IPS-20b (cell line): ENCODE data around the gene HNRNPA3.
"Not testable (repeated sequence)": the region's sequence is repeated elsewhere in the genome, so short reads cannot be mapped to it uniquely, and the experiment has no call there.

Experiments
- H3K27ac ChIP-seq: one replicate; pipeline ENCODE4 v1.5.1; 2013; ENCODE audit warnings: low read length
- H3K27me3 ChIP-seq: 2 replicates; pipeline ENCODE4 v1.6.1; 2013; ENCODE audit warnings: mild to moderate bottlenecking, low read length, inconsistent platforms; ENCODE audit not compliant: insufficient read depth
- H3K36me3 ChIP-seq: 2 replicates; pipeline ENCODE4 v1.6.1; 2013; ENCODE audit warnings: low read depth, mild to moderate bottlenecking, inconsistent platforms, low read length, moderate library complexity; ENCODE audit not compliant: insufficient read depth
- H3K4me1 ChIP-seq: 2 replicates; pipeline ENCODE4 v1.6.1; 2013; ENCODE audit warnings: mild to moderate bottlenecking, control low read depth, inconsistent platforms, low read length, moderate library complexity; ENCODE audit not compliant: insufficient read depth
- H3K4me3 ChIP-seq: 2 replicates; pipeline ENCODE4 v1.5.1; 2013; ENCODE audit warnings: mild to moderate bottlenecking, low read length, inconsistent platforms
- H3K9ac ChIP-seq: 2 replicates; pipeline ENCODE4 v1.6.1; 2013; ENCODE audit warnings: low read depth, mild to moderate bottlenecking, inconsistent platforms, low read length, moderate library complexity
- H3K9me3 ChIP-seq: 2 replicates; pipeline ENCODE4 v1.6.1; 2013; ENCODE audit warnings: mild to moderate bottlenecking, low read depth, low read length, inconsistent platforms; ENCODE audit not compliant: insufficient read depth

Gene HNRNPA3

GRCh38 chr2:177239932-177240630 lies 27.5 kb downstream of the HNRNPA3 start:
- H3K9ac ChIP-seq = no peak overlapping the region
- H3K4me1 ChIP-seq = peaks cover 23% of the 10 kb centered on the region
- H3K27me3 ChIP-seq = no peaks in the 10 kb centered on the region
- H3K27ac ChIP-seq = no peak overlapping the region
- H3K36me3 ChIP-seq = no peaks in the 10 kb centered on the region
- no peaks in the 10 kb centered on the region for H3K9me3 ChIP-seq
- H3K4me3 ChIP-seq = no peak overlapping the region

DNA sequence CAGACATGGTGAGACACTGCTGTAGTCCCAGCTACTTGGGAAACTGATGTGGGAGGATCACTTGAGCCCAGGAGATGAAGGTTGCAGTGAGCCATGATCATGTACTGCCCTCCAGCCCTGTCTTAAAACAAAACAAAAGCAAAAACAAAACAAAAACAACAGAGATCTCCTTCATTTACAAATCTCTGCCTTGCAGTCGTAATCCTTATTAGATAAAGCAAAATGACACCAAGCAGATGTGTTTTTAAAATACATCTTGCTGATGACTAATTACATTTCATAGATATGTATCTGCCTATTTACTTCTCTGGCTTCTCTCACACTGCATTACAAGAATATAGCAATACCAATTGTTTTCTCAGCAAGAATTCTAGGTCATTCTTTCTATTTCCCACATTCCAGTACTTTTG lies 29.1 kb downstream of the HNRNPA3 start:
- Histone ChIP-seq H3K4me1 (peaks cover 32% of the 10 kb centered on the region), H3K9ac (no peak overlapping the region), H3K9me3 (no peaks in the 10 kb centered on the region), H3K36me3 (no peaks in the 10 kb centered on the region), H3K27ac (no peak overlapping the region), H3K4me3 (no peak overlapping the region), H3K27me3 (no peaks in the 10 kb centered on the region)

- Histone ChIP-seq H3K27me3 (no peaks in the 10 kb centered on the region), H3K4me1 (peaks cover 32% of the 10 kb centered on the region), H3K9me3 (no peaks in the 10 kb centered on the region), H3K27ac (no peak overlapping the region), H3K4me3 (no peak overlapping the region), H3K36me3 (no peaks in the 10 kb centered on the region), H3K9ac (peak overlapping the region; percentile 35; the same call in 1 of the 2 replicates)
These were observed 29.8 kb downstream of the HNRNPA3 start for GRCh38 chr2:177242121-177242987.

GRCh38 chr2:177243073-177243472 lies 30.5 kb downstream of the HNRNPA3 start:
- Histone ChIP-seq H3K4me1 (peaks cover 32% of the 10 kb centered on the region), H3K27ac (no peak overlapping the region), H3K9ac (no peak overlapping the region; the same call in 1 of the 2 replicates), H3K27me3 (no peaks in the 10 kb centered on the region), H3K9me3 (no peaks in the 10 kb centered on the region), H3K4me3 (no peak overlapping the region), H3K36me3 (no peaks in the 10 kb centered on the region)

- no peak overlapping the region for H3K4me3 ChIP-seq
- H3K36me3 ChIP-seq = no peaks in the 10 kb centered on the region
- H3K4me1 ChIP-seq = peaks cover 32% of the 10 kb centered on the region
- no peaks in the 10 kb centered on the region for H3K9me3 ChIP-seq
- no peaks in the 10 kb centered on the region for H3K27me3 ChIP-seq
- H3K9ac ChIP-seq = no peak overlapping the region
- H3K27ac ChIP-seq = no peak overlapping the region
These were observed 30.9 kb downstream of the HNRNPA3 start for GRCh38 chr2:177243476-177243875.

DNA sequence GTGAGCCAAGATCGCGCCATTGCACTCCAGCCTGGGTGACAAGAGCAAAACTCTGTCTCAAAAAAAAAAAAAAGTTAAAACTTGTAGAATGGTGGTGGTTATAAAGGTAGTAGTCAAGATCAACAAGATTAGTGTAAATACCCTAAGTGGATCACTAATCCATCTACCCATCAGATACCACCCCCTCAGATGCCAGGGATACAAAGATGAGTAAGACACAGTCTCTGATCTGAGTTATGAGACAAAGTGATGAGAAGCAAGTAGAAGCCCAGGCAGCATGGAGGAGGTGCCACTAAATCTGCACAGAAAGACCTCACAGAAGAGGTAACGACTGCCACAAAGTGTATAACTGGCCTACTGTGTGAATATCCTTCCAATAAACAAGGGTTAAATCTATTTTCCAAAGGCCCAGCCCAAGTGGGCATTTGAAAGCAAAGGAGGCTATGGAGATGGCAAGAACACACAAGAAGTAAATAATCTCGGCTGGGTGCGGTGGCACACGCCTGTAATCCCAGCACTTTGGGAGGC lies 31.7 kb downstream of the HNRNPA3 start:
- H3K27ac ChIP-seq = no peak overlapping the region
- H3K9me3 ChIP-seq = no peaks in the 10 kb centered on the region
- H3K4me1 ChIP-seq = peaks cover 32% of the 10 kb centered on the region
- no peaks in the 10 kb centered on the region for H3K36me3 ChIP-seq
- no peaks in the 10 kb centered on the region for H3K27me3 ChIP-seq
- H3K4me3 ChIP-seq = no peak overlapping the region
- no peak overlapping the region for H3K9ac ChIP-seq

DNA sequence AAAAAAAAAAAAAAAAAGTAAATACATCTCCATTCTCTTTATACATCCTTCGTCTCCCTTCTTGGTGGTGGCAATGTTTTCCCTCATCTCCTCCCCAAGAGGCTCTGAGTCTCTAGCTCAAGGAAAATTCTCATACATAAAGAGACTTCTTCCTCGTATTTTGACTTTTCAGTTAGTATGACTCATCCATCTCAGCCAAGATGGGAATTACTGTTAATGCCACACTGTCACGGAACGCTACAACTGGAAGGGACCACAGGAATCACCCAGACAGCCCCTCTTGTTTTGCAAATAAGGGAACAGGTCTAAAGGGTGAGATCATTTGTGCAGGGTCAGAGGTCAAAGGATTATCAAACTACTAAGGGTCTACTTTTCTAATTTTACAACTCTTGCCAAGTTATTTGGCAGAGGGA lies 32.4 kb downstream of the HNRNPA3 start:
- Histone ChIP-seq H3K4me3 (no peak overlapping the region), H3K9ac (no peak overlapping the region), H3K4me1 (peaks cover 31% of the 10 kb centered on the region), H3K27me3 (no peaks in the 10 kb centered on the region), H3K27ac (no peak overlapping the region), H3K9me3 (no peaks in the 10 kb centered on the region), H3K36me3 (no peaks in the 10 kb centered on the region)

GRCh38 chr2:177246000-177246399 lies 33.4 kb downstream of the HNRNPA3 start:
- H3K36me3 ChIP-seq = no peaks in the 10 kb centered on the region
- no peaks in the 10 kb centered on the region for H3K9me3 ChIP-seq
- peaks cover 29% of the 10 kb centered on the region for H3K4me1 ChIP-seq
- no peaks in the 10 kb centered on the region for H3K27me3 ChIP-seq
- H3K27ac ChIP-seq = no peak overlapping the region
- H3K9ac ChIP-seq = no peak overlapping the region
- H3K4me3 ChIP-seq = no peak overlapping the region

- H3K27ac ChIP-seq, H3K9me3 ChIP-seq, H3K4me3 ChIP-seq, H3K36me3 ChIP-seq, H3K9ac ChIP-seq, H3K27me3 ChIP-seq: not testable (repeated sequence)
- peaks cover 29% of the 10 kb centered on the region for H3K4me1 ChIP-seq
These were observed 34.0 kb downstream of the HNRNPA3 start for GRCh38 chr2:177246523-177247030.

GRCh38 chr2:177247693-177248262 lies 35.2 kb downstream of the HNRNPA3 start:
- H3K4me1 ChIP-seq = peaks cover 19% of the 10 kb centered on the region
- no peaks in the 10 kb centered on the region for H3K36me3 ChIP-seq
- H3K9ac ChIP-seq = no peak overlapping the region
- no peak overlapping the region for H3K4me3 ChIP-seq
- H3K27ac ChIP-seq = no peak overlapping the region
- no peaks in the 10 kb centered on the region for H3K9me3 ChIP-seq
- no peaks in the 10 kb centered on the region for H3K27me3 ChIP-seq

GRCh38 chr2:177249038-177249437 lies 36.4 kb downstream of the HNRNPA3 start:
- H3K9me3 ChIP-seq = no peaks in the 10 kb centered on the region
- peaks cover 18% of the 10 kb centered on the region for H3K4me1 ChIP-seq
- H3K36me3 ChIP-seq = no peaks in the 10 kb centered on the region
- H3K4me3 ChIP-seq = no peak overlapping the region
- H3K9ac ChIP-seq = no peak overlapping the region
- no peak overlapping the region for H3K27ac ChIP-seq
- no peaks in the 10 kb centered on the region for H3K27me3 ChIP-seq
